Left ventricle myocardium inferior (tissue), 1 donor: ENCODE results near the gene KAZN. TPM values are rescaled to one million over a fixed set of nuclear protein-coding genes. Genes with fewer than 3 reads are reported as not detected.

Experiments
- DNase-seq: peaks from one replicate; pipeline ENCODE4 v3.0.0-alpha.2; 2020
- H3K27ac ChIP-seq: fragments of 200-600 bp; replicated peaks from 2 replicates; pipeline ENCODE4 v1.8.0; 2021
- H3K27me3 ChIP-seq: fragments of 200-600 bp; 2 replicates; pipeline ENCODE4 v1.8.0; 2021; ENCODE audit warnings: low read depth
- H3K36me3 ChIP-seq: fragments of 200-600 bp; 2 replicates; pipeline ENCODE4 v1.8.0; 2021
- H3K4me1 ChIP-seq: fragments of 200-600 bp; 2 replicates; pipeline ENCODE4 v1.8.0; 2021
- H3K4me3 ChIP-seq: fragments of 200-600 bp; 2 replicates; pipeline ENCODE4 v1.8.0; 2021; ENCODE audit warnings: mild to moderate bottlenecking, moderate library complexity
- H3K9me3 ChIP-seq: fragments of 200-600 bp; replicated peaks from 2 replicates; pipeline ENCODE4 v1.8.0; 2021
- intact Hi-C: fragments of 100-400 bp; cut with micrococcal nuclease; formaldehyde crosslinking; loops from one replicate; pipeline ENCODE4 v1.11.0; 2022
- total RNA-seq: library from RNA; stranded (reverse); fragmentation: NEBNext Ultra II Directional; extraction: Animal tissue kit (Norgen Biotek cat#: 25700); gene quantifications from one replicate; pipeline ENCODE4 v1.2.1, GENCODE V29; 2021
- TF ChIP-seq, protein P1 (sequence below): fragments of 200-600 bp; IDR thresholded peaks from 2 replicates; pipeline ENCODE4 v1.8.0; 2021; ENCODE audit warnings: antibody characterized with exemption, mild to moderate bottlenecking, borderline replicate concordance
- donor health status: DM: no; HTN: yes; CAD: no; lungs with severe emphysema.

Gene KAZN
- total RNA-seq, 1 donor from 2014 or later, result 2.2 TPM

DNA sequence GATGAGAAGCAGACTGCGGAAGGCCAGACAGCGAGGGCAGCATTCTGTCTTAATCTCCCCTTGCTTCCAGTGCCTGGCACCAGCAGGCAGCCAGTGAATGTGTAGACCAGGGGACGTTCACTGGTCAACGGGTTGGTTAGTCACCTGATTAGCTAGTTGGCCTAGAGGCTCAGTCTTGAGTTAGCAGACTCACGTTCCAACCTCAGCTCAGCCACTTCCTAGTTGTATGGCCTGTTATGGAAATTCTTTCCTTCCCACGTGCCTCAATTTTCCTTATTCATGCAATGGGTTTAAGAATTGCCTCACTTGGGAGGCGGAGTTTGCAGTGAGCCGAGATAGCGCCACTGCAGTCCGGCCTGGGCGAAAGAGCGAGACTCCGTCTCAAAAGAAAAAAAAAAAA lies 305.4 kb downstream of the KAZN start:
- Histone ChIP-seq H3K4me3 (no peak overlapping the region), H3K4me1 (no peaks in the 10 kb centered on the region), H3K36me3 (no peaks in the 10 kb centered on the region), H3K9me3 (no peaks in the 10 kb centered on the region), H3K27ac (no peak overlapping the region), H3K27me3 (peaks cover 37% of the 10 kb centered on the region)
- DNase-seq, result no peak
- intact Hi-C loops, result no loop called here
- TF ChIP-seq, protein P1, sequence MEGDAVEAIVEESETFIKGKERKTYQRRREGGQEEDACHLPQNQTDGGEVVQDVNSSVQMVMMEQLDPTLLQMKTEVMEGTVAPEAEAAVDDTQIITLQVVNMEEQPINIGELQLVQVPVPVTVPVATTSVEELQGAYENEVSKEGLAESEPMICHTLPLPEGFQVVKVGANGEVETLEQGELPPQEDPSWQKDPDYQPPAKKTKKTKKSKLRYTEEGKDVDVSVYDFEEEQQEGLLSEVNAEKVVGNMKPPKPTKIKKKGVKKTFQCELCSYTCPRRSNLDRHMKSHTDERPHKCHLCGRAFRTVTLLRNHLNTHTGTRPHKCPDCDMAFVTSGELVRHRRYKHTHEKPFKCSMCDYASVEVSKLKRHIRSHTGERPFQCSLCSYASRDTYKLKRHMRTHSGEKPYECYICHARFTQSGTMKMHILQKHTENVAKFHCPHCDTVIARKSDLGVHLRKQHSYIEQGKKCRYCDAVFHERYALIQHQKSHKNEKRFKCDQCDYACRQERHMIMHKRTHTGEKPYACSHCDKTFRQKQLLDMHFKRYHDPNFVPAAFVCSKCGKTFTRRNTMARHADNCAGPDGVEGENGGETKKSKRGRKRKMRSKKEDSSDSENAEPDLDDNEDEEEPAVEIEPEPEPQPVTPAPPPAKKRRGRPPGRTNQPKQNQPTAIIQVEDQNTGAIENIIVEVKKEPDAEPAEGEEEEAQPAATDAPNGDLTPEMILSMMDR, result no peak

- no peak for DNase-seq
- peaks cover 10% of the 10 kb centered on the region for H3K27me3 ChIP-seq
- intact Hi-C loops, result no loop called here
- no peak overlapping the region for H3K4me3 ChIP-seq
- H3K36me3 ChIP-seq, result no peaks in the 10 kb centered on the region
- no peak overlapping the region for H3K27ac ChIP-seq
- peaks cover 9% of the 10 kb centered on the region for H3K4me1 ChIP-seq
- H3K9me3 ChIP-seq, result no peaks in the 10 kb centered on the region
- TF ChIP-seq, protein P1, result no peak
These were observed 308.2 kb downstream of the KAZN start for GRCh38 chr1:14906665-14907064.

GRCh38 chr1:14907416-14907815 lies 308.9 kb downstream of the KAZN start:
- H3K27ac ChIP-seq, result no peak overlapping the region
- intact Hi-C loops, result no loop called here
- no peak for DNase-seq
- no peak overlapping the region for H3K4me3 ChIP-seq
- peaks cover 2% of the 10 kb centered on the region for H3K27me3 ChIP-seq
- peaks cover 9% of the 10 kb centered on the region for H3K4me1 ChIP-seq
- no peaks in the 10 kb centered on the region for H3K9me3 ChIP-seq
- no peaks in the 10 kb centered on the region for H3K36me3 ChIP-seq
- TF ChIP-seq, protein P1, result no peak

DNA sequence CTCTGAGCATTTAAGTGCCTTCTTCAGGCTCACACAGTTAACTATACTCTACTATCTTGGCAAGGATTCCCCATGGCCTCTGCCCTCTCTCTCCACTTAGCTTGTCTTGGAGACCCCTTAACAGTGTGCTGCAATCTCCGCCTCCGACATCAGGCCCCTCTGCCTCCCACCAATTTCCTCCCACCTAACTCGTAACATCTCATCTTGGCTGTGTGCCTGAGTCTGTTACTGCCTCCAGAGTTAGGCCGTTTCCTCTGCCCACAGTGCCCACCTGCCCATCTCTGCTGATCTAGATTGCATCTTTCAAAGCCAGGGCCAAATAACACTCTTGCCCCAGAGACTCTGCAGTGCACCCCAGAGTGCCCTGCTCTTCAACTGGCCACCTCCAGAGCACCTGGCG lies 310.8 kb downstream of the KAZN start:
- H3K36me3 ChIP-seq, result no peaks in the 10 kb centered on the region
- TF ChIP-seq, protein P1, result no peak
- peaks cover 9% of the 10 kb centered on the region for H3K4me1 ChIP-seq
- no peak for DNase-seq
- H3K27me3 ChIP-seq, result no peaks in the 10 kb centered on the region
- H3K9me3 ChIP-seq, result no peaks in the 10 kb centered on the region
- intact Hi-C loops, result no loop called here
- no peak overlapping the region for H3K27ac ChIP-seq
- no peak overlapping the region for H3K4me3 ChIP-seq

GRCh38 chr1:14909920-14910460 lies 311.5 kb downstream of the KAZN start:
- Histone ChIP-seq H3K36me3 (no peaks in the 10 kb centered on the region), H3K27ac (no peak overlapping the region), H3K9me3 (no peaks in the 10 kb centered on the region), H3K27me3 (no peaks in the 10 kb centered on the region), H3K4me1 (peaks cover 9% of the 10 kb centered on the region), H3K4me3 (no peak overlapping the region)
- DNase-seq, result no peak
- intact Hi-C loops, result no loop called here
- TF ChIP-seq, protein P1, result no peak
